ENCODE data around the gene SLC5A3. TPM values are rescaled to one million over a fixed set of nuclear protein-coding genes. Genes with fewer than 3 reads are reported as not detected.

SLC5A3 gene
- total RNA-seq, 1 donor from 2014 or later = 6.9 TPM

DNA sequence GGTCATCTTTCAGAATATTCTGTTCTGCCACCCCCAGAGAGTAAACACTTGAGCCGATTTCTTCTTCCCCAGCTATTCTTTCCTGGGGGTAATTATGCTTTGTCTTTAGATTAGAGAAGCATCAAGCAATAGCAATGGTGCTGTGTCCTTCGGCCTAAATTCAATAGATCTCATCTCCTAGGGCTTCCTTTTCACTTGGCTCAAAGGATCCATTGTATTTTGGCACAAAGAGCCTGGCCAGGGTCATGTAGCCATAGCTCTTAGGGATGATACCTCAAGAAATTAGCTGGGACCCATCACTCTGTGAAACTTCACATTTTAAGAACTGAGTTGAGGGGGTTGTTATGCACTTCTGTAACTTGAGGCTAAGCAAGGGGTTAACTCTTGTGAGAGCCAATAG lies 27.0 kb downstream of the SLC5A3 start:
- DNase-seq (ENCODE audit: low read depth, low spot score) = no peak

DNA sequence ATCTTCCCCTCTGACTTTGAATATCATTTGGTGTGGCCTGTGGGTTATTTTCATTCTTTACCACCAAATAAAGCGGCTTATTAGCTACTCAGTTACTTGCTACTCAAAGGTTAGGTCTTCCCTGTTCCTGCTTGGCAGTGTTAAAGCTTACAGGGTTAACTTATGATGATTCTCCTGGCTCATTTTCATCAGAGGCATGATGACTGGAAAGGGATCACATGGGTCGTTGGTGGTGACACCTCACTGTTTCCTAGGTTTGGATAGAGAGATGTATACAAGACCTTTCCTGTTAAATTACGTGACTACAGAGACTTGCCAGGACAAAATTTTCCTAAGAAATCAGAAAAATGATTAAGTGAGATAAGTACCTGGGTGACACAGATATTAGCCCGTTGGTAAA lies 27.4 kb downstream of the SLC5A3 start:
- no peak for DNase-seq (ENCODE audit: low read depth, low spot score)

DNA sequence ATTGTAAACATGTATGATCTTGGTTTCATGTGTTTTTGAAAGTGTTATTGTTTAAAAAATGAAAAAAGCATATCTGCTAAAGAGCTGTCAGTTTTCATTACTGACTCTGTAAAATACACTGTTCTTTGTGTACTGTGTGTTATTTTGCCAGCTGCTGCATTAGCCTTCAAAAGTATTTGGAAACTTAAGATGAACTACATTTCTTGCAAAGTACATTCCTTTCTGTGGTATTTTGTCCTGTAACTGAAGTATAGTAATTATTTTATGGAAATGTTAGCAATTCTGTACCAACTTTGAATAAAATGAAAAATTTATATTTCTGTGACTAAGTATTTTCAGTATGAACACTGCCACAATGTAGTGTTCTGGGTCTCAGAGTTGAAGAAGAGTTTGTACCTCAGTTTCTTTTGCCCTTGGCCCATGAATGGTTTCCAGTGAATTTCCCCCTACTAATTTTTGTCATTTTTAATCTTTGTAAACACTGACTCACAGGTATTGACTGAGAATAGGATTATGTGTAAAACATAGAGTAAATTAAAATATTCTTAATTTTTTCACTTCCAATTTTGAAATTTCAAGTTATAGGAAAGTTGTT lies 32.7 kb downstream of the SLC5A3 start:
- DNase-seq (ENCODE audit: low read depth, low spot score) = no peak

DNA sequence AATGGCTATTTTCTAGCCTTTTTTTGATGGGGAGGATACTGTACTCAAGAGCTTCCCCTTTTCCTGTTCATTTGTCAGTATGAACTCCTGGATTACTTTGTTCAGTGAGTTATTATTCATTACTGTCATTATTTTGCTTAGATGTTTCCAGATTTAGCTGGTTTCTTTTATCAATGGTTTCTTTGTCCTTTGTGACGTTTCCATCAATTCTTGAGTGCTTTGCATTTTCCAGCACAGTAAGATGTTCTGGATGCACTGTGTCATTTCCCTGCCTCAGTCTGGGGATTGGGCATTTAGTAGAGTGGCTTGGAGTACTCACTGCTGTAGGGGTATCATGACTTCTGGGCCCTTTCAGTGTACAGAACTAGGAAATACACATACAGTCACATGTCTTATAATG lies 34.2 kb downstream of the SLC5A3 start:
- DNase-seq (ENCODE audit: low read depth, low spot score) = no peak

DNA sequence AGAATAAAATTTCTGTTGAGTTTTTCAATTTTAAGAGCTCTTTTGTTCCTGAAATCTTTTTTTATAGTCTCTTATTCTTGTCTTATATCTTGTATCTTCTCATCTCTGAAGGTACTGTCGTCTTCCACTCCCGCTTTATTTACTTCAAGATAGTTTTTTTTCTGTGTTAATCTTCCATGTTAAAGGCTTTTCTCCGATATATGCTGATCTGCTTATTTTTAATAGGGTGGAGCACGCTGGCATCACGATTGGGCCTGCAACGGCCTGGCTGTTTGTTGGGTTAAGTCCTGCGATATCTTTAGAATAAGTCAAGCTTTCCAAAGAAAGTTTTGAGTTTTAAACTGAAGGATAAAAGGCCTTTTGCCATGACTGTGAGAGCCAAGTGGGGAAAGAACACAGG lies 35.7 kb downstream of the SLC5A3 start:
- DNase-seq (ENCODE audit: low read depth, low spot score) = no peak

DNA sequence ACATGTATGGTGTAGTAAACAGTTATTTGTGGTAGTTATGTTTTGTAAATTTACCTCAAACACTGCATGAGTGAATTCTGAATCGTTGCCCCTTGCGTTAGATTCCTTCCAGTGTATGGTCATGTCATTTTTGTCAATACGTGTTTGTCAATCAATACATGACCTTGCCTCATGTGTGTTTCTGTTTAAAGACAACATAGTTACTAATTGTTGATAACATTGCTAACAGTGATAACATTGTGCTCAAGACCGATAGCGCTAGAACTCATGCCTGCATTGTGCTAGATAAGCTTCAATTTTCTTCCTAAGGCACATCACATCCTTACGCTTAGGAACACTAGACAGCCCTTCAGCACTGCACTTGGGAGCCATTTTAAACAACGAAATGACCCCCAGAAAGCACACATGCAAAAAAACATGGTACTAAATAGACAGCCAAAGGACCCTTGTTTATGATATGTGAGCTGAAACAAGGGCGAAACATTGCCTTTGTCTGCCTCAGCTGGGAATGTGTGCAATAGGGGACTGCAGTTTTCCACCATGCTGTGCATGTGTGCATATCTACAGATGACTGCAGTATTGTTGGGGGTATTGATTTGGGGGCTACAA lies 37.3 kb downstream of the SLC5A3 start:
- no peak for DNase-seq (ENCODE audit: low read depth, low spot score)

DNA sequence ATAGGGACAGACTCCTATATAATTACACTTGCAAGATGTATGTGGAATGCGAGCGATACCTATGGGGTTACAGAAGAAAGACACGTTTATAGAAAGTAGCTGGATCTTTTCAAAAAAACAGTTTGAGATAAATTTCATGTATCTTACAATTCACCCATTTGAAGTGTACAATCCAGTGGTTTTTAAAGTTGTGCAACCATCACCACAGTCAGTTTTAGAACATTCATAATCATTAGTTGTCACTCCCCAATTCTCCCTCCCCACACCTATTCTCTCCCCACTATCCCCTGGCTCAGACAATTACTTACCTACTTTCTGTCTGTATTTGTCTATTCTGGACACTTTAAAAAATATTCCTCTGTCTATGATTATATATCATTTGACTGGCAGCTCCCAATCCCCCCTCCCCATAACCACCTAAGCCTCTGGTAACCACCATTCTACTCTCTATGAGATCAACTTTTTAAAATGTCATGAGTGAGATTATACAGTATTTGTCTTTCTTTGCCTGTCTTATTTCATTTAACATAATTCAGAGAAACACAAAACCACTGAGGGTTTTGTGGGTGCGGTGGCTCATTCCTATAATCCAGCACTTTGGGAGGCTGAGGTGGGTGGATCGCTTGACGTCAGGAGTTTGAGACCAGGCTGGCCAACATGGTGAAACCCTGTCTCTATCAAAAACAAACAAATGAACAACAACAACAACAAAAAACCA lies 39.1 kb downstream of the SLC5A3 start:
- no peak for DNase-seq (ENCODE audit: low read depth, low spot score)

DNA sequence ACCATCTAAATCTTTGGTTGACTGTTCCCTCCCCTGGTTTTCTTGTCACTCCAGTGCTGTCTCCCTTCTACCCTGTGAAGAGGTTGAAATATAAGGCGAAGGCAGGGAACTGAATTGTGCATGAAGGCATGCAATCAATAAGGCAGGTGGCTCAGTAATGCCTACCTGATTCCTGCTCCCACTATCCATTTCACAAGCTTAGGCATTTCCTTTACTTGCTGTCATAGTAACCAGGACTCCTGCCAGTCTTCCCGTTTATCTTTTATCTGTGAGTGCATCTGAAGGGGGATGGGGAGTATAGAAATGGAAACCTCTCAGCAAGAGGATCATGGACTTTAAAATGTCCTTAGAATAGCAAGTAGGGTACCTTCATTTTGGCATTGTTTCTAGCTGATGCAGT lies 40.5 kb downstream of the SLC5A3 start:
- DNase-seq (ENCODE audit: low read depth, low spot score) = no peak

DNA sequence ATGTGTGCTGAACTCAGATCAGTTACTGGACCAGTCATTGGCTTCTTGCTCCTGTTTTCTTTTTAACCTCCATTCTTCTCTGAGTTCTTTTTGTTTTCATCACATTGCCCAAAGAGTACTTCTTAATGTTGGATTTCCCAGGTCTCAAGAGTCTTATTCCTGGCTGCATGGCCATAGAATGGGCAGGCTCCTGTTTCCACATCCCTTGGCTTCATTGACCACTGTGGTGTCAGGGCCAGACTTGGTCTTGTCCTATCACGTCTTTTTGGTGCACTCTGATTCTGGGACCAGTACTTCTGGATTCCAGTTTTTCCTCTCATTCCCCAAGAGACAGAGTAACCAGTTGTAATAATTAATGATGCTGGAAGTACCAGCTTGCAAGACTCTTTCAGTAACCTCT lies 41.8 kb downstream of the SLC5A3 start:
- no peak for DNase-seq (ENCODE audit: low read depth, low spot score)

DNA sequence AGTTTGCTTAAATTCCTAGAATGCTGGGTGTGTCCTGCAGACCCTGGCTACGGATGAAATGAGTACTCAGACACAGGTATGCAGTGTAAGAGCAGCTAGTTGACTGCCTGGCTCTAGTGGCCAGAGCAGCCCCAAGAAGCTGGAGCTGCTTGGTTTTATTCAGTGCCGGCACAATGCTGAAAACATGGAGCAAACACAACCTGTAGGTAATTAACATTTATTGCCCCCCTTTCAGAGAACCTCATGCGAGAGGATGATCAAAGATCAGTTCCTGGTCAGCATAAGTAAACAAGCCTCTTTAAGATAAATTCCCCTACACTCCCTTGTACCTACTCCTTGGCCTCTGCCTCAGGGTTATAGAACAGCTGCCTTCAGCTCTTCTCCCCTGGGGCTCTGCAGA lies 43.2 kb downstream of the SLC5A3 start:
- no peak for DNase-seq (ENCODE audit: low read depth, low spot score)

DNA sequence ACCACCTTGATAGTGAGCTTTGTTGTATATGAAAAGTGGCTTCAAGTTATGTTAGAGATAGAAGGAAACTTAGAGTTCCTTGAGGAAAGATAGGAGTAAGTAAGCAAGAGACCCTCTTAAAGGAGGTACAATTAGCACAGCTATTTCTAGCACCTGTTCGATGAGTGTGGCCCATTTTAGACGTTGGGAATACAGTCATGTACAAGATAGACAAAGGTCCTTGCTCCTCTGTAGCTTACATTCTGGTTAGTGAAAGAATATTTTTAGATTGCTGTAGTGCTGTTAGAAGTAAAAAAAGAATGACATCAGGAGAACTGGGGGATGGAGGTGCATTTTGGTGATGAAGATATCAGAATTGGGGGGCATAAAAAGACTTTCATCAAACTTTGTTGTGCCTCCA lies 47.5 kb downstream of the SLC5A3 start:
- DNase-seq (ENCODE audit: low read depth, low spot score) = no peak

DNA sequence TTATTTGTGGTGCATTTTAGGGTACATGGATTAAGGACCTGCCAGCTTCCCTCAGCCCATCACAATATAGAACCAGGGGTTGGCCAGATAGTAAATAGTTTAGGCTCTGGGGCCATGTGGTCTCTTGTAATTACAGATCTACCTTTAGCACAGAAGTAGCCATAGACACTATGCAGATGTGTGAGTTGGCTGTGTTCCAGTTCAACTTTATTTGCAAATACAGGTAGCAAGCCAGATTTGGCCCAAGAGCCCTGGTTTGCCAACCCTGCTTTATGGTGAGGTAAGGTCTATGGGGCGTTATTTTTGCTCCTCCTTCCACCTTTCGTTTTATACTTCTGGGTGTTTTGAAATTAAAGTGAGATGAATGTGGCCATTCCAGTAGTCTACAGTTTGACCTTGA lies 48.7 kb downstream of the SLC5A3 start:
- DNase-seq (ENCODE audit: low read depth, low spot score) = no peak

Other genes starting within 250 kb of the SLC5A3 start
- 177 and 205 TPM in 2 replicates for gene ATP5PO, start 157.8 kb upstream of the SLC5A3 start, total RNA-seq
- 9.0 and 9.3 TPM in 2 replicates for gene MRPS6, start within 50 bp of the SLC5A3 start, total RNA-seq

All from pulmonary artery endothelial cell (primary cell).